HG03378 (cell line): Measurements from ENCODE around the gene GPC4.
"Not testable (repeated sequence)": the region's sequence is repeated elsewhere in the genome, so short reads cannot be mapped to it uniquely, and the experiment has no call there.

Source experiments
- ATAC-seq: cut with Tn5 transposase; IDR thresholded peaks from one replicate; pipeline ENCODE4 v1.9.1; 2021; ENCODE audit warnings: mild to moderate bottlenecking, moderate library complexity; ENCODE audit not compliant: unreplicated experiment

GPC4 gene

GRCh38 chrX:133307637-133308498 is 107.4 kb downstream of the GPC4 start:
- ATAC-seq, result no peak

GRCh38 chrX:133307094-133307493 is 108.2 kb downstream of the GPC4 start:
- ATAC-seq, result no peak

- no peak for ATAC-seq
Measured at GRCh38 chrX:133306316-133306715, 109.0 kb downstream of the GPC4 start.

GRCh38 chrX:133305348-133305747 is 109.9 kb downstream of the GPC4 start:
- no peak for ATAC-seq

GRCh38 chrX:133302775-133303445 is 112.4 kb downstream of the GPC4 start:
- no peak for ATAC-seq

GRCh38 chrX:133300591-133300990 is 114.7 kb downstream of the GPC4 start:
- no peak for ATAC-seq

GRCh38 chrX:133297284-133297683 is 118.0 kb downstream of the GPC4 start:
- ATAC-seq, result no peak

GRCh38 chrX:133294126-133294525 is 121.2 kb downstream of the GPC4 start:
- ATAC-seq, result no peak

- no peak for ATAC-seq
Measured at GRCh38 chrX:133290076-133290475, 125.2 kb downstream of the GPC4 start.

- no peak for ATAC-seq
Measured at GRCh38 chrX:133287860-133288259, 127.4 kb downstream of the GPC4 start.

- ATAC-seq, result no peak
Measured at GRCh38 chrX:133285341-133285740, 129.9 kb downstream of the GPC4 start.

- ATAC-seq, result not testable (repeated sequence)
Measured at GRCh38 chrX:133279112-133279730, 136.1 kb downstream of the GPC4 start.

GRCh38 chrX:133273180-133273579 is 142.1 kb downstream of the GPC4 start:
- no peak for ATAC-seq

GRCh38 chrX:133269168-133269567 is 146.1 kb downstream of the GPC4 start:
- ATAC-seq, result no peak

GRCh38 chrX:133267621-133268020 is 147.7 kb downstream of the GPC4 start:
- ATAC-seq, result no peak

GRCh38 chrX:133265331-133265730 is 150.0 kb downstream of the GPC4 start:
- no peak for ATAC-seq

GRCh38 chrX:133258481-133258880 is 156.8 kb downstream of the GPC4 start:
- no peak for ATAC-seq

- ATAC-seq, result no peak
Measured at GRCh38 chrX:133254666-133255065, 160.6 kb downstream of the GPC4 start.

- no peak for ATAC-seq
Measured at GRCh38 chrX:133251204-133251603, 164.1 kb downstream of the GPC4 start.

- no peak for ATAC-seq
Measured at GRCh38 chrX:133250184-133251100, 164.8 kb downstream of the GPC4 start.
